ENCODE measurements around the gene DPYD.

Gene DPYD

GRCh38 chr1:97414682-97415312, 506.0 kb downstream of the DPYD start:
- no peak for DNase-seq

- DNase-seq, result no peak
Measured at GRCh38 chr1:97412737-97413136, 508.1 kb downstream of the DPYD start.

GRCh38 chr1:97412166-97412565, 508.7 kb downstream of the DPYD start:
- no peak for DNase-seq

- DNase-seq, result no peak
Measured at GRCh38 chr1:97396463-97396862, 524.4 kb downstream of the DPYD start.

- DNase-seq, result no peak
Measured at GRCh38 chr1:97392701-97393100, 528.1 kb downstream of the DPYD start.

- no peak for DNase-seq
Measured at GRCh38 chr1:97385536-97386277, 535.1 kb downstream of the DPYD start.

GRCh38 chr1:97384294-97384968, 536.4 kb downstream of the DPYD start:
- DNase-seq, result no peak

- DNase-seq, result no peak
Measured at GRCh38 chr1:97383797-97384196, 537.0 kb downstream of the DPYD start.

GRCh38 chr1:97382206-97382605, 538.6 kb downstream of the DPYD start:
- DNase-seq, result no peak

- no peak for DNase-seq
Measured at GRCh38 chr1:97379387-97380075, 541.3 kb downstream of the DPYD start.

- DNase-seq, result no peak
Measured at GRCh38 chr1:97378596-97378995, 542.2 kb downstream of the DPYD start.

- DNase-seq, result no peak
Measured at GRCh38 chr1:97377432-97378034, 543.3 kb downstream of the DPYD start.

- DNase-seq, result no peak
Measured at GRCh38 chr1:97373000-97373399, 547.8 kb downstream of the DPYD start.

GRCh38 chr1:97372531-97372930, 548.3 kb downstream of the DPYD start:
- no peak for DNase-seq

GRCh38 chr1:97368296-97368695, 552.5 kb downstream of the DPYD start:
- no peak for DNase-seq

- no peak for DNase-seq
Measured at GRCh38 chr1:97366984-97367383, 553.9 kb downstream of the DPYD start.

GRCh38 chr1:97365026-97365425, 555.8 kb downstream of the DPYD start:
- no peak for DNase-seq

GRCh38 chr1:97364086-97364485, 556.7 kb downstream of the DPYD start:
- no peak for DNase-seq

- no peak for DNase-seq
Measured at GRCh38 chr1:97356309-97356708, 564.5 kb downstream of the DPYD start.

- no peak for DNase-seq
Measured at GRCh38 chr1:97352936-97353382, 567.9 kb downstream of the DPYD start.

GRCh38 chr1:97351846-97352245, 569.0 kb downstream of the DPYD start:
- no peak for DNase-seq

- no peak for DNase-seq
Measured at GRCh38 chr1:97350662-97351061, 570.2 kb downstream of the DPYD start.

GRCh38 chr1:97350241-97350640, 570.6 kb downstream of the DPYD start:
- DNase-seq, result no peak
